Natural killer cell treated with Interleukin-12 subunit alpha and Interleukin-12 subunit beta and Interleukin-15 and Interleukin-18, amount 100 ng/mL, for 72 hours (primary cell): ENCODE data around the gene LHX2. TPM values are rescaled to one million over a fixed set of nuclear protein-coding genes. Genes with fewer than 3 reads are reported as not detected.
A peak's percentile ranks its signal among the peaks of the same experiment; 100 is the strongest.
"Not testable (repeated sequence)": the region's sequence is repeated elsewhere in the genome, so short reads cannot be mapped to it uniquely, and the experiment has no call there.

ENCODE experiments used
- ATAC-seq, 2 donors: fragments of 150-1000 bp; cut with Tn5 transposase in 1 of 2; sonication (Bioruptor Pico), chemical (Tn5 transposase) in 1 of 2; 2 replicates each; pipeline ENCODE4 v1.10.0; 2021
- DNase-seq: peaks from one replicate; pipeline ENCODE4 v3.0.0; 2022; ENCODE audit warnings: low spot score
- H3K27ac Mint-ChIP-seq, 2 donors: 1 replicate in 1 of 2; 2 replicates in 1 of 2; pipeline ENCODE4 v1.8.0; 2022; ENCODE audit warnings: mixed read lengths in 2 of 2, mild to moderate bottlenecking in 1 of 2, moderate library complexity in 1 of 2
- H3K27me3 Mint-ChIP-seq, 2 donors: 1 replicate in 1 of 2; 2 replicates in 1 of 2; pipeline ENCODE4 v1.8.0; 2022; ENCODE audit warnings: mixed read lengths in 2 of 2
- H3K36me3 Mint-ChIP-seq: one replicate; pipeline ENCODE4 v1.8.0; 2022; ENCODE audit warnings: mixed read lengths
- H3K4me1 Mint-ChIP-seq, 2 donors: 1 replicate in 1 of 2; 2 replicates in 1 of 2; pipeline ENCODE4 v1.8.0; 2022; ENCODE audit warnings: low read depth in 2 of 2, mixed read lengths in 2 of 2, mild to moderate bottlenecking in 1 of 2
- H3K4me3 Mint-ChIP-seq: one replicate; pipeline ENCODE4 v1.8.0; 2022; ENCODE audit warnings: mixed read lengths
- H3K9me3 Mint-ChIP-seq: 2 replicates; pipeline ENCODE4 v1.8.0; 2022; ENCODE audit warnings: mixed read lengths
- total RNA-seq, 2 donors: library from RNA; stranded (reverse); gene quantifications; one replicate each; pipeline ENCODE4 v1.2.3, GENCODE V29; 2022

Gene LHX2
- total RNA-seq, 2 donors from 2014 or later, result not detected

DNA sequence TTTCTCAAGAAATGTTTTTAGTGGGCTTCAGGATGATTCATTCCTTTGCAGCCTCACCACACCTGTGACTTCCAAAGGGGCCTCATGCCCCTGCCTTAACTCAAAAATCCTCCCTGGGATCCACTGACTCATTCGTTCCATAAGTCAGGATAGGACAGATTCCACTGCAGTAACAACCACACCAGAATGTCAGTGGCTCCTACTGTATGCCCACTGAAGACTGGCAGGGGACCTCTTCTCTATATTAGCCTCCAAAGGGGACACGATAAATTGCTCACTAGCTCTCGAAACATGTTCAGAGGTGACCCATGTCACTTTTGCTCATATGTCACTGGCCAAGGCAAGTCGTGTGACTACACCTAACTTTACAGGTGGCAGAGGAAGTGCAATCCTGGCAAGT lies 25.7 kb upstream of the LHX2 start:
- Mint-ChIP-seq H3K27ac (no peak overlapping the region), H3K4me3 (no peak overlapping the region), H3K9me3 (no peaks in the 10 kb centered on the region), H3K36me3 (no peaks in the 10 kb centered on the region), H3K27me3 (peaks cover 48 to 66% of the 10 kb centered on the region in 2 donors), H3K4me1 (no peaks in the 10 kb centered on the region)
- DNase-seq (no peak), ATAC-seq (no peak)

- H3K27me3 Mint-ChIP-seq, result peaks cover 47 to 60% of the 10 kb centered on the region in 2 donors
- ATAC-seq (no peak), DNase-seq (no peak)
- H3K4me3 Mint-ChIP-seq, result no peak overlapping the region
- H3K9me3 Mint-ChIP-seq, result no peaks in the 10 kb centered on the region
- no peaks in the 10 kb centered on the region for H3K36me3 Mint-ChIP-seq
- H3K27ac Mint-ChIP-seq, result no peak overlapping the region
- H3K4me1 Mint-ChIP-seq, result no peaks in the 10 kb centered on the region
Observed at GRCh38 chr9:123990427-123990826, 21.1 kb upstream of the LHX2 start.

DNA sequence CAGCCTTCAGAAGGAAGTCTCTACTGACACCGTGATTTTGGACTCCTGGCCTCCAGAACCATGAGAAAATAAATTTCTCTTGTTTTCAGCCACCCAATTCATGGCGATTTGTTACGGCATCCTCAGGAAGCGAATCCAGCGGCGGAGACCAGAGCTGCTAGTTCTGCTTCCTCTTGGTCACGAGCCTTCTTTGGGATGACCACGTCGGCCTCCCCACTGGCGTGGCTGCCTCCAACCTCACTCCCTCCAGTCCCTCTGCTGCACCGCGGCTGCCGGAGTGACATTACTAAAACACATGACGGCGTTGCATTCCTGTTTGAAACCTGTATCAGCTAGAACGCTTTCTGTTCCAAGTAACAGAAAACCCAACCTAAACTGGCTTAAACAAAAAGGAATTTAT lies 18.9 kb upstream of the LHX2 start:
- Mint-ChIP-seq H3K27me3 (peaks cover 40 to 58% of the 10 kb centered on the region in 2 donors), H3K4me1 (peaks cover 10 to 12% of the 10 kb centered on the region in 2 donors)
- not testable (repeated sequence) for H3K27ac Mint-ChIP-seq, DNase-seq, ATAC-seq, H3K9me3 Mint-ChIP-seq, H3K4me3 Mint-ChIP-seq, H3K36me3 Mint-ChIP-seq

DNA sequence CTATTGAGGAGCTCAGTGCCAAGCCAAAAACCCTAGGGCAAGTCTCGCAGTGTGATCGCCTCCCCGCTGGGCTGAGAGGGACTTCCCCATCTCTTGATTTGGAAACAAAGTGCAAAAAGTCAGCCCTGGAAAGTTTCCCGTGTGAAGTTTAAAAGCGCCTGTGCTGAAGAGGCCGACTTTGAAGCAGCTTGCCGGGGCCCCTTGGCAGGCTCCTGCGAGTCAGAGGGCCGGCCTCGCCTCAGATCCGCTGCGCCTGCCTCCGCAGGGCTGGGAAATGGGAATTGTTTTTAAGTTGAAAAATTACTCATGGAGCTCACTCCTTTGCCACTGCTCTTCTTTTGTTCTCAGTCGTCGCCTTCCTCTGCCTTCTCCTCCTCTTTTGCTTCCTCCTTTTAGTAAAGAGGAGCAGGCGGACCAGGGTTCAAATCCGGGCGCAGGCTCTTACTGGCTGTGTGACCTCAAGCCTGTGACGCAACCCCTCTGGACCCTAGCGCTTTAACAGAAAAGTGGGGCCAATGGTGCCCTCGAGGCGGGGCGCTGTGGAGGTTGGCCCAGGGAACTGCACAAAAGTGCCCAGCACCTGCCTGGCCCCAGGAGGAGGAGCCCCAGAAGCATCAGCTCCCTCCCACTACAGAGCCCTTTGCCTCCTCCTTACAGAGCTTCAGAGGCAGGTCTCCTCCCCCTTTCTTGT lies 14.7 kb upstream of the LHX2 start:
- Mint-ChIP-seq H3K36me3 (peaks cover 12% of the 10 kb centered on the region), H3K4me1 (peaks cover 31 to 32% of the 10 kb centered on the region in 2 donors), H3K27ac (no peak overlapping the region), H3K27me3 (peaks cover 55 to 75% of the 10 kb centered on the region in 2 donors), H3K9me3 (no peaks in the 10 kb centered on the region), H3K4me3 (peak overlapping the region; percentile 96)
- peak; percentile 64 to 84 for ATAC-seq
- DNase-seq, result peak; percentile 53

DNA sequence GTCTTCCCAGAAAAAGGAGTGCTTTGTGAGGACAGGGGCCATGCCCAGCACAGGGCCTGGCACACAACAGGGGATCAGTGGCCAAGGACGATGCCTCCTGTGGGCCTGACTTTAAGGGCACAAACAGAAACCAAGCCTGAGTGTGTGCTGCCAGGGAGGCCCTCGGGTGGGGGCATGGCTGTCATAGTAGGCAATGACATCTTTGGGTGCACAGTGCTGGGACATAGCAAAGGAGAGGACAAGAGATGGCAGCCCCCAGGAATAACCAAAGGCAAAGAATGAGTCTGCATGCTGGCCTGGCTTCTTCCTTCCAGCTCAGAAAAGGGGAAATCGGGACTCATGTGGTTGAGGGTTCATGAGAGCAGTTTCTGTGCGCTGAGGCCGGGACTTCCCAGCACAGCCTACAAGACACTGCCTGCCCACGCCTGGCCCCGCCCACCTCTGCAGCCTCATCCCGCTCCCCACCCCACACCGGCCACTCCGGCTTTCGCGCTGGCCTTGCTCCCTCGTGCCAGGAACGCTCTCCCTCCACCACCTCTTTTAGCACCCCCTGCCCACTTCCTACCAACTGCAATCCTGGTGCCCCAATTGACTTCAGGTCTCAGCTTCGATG lies 13.8 kb upstream of the LHX2 start:
- Mint-ChIP-seq H3K4me1 (peaks cover 31 to 32% of the 10 kb centered on the region in 2 donors), H3K27me3 (peaks cover 62 to 84% of the 10 kb centered on the region in 2 donors), H3K9me3 (no peaks in the 10 kb centered on the region), H3K27ac (no peak overlapping the region), H3K36me3 (peaks cover 12% of the 10 kb centered on the region), H3K4me3 (peak overlapping the region; percentile 96)
- ATAC-seq (peak; percentile 65 to 69), DNase-seq (peak; percentile 68)

DNA sequence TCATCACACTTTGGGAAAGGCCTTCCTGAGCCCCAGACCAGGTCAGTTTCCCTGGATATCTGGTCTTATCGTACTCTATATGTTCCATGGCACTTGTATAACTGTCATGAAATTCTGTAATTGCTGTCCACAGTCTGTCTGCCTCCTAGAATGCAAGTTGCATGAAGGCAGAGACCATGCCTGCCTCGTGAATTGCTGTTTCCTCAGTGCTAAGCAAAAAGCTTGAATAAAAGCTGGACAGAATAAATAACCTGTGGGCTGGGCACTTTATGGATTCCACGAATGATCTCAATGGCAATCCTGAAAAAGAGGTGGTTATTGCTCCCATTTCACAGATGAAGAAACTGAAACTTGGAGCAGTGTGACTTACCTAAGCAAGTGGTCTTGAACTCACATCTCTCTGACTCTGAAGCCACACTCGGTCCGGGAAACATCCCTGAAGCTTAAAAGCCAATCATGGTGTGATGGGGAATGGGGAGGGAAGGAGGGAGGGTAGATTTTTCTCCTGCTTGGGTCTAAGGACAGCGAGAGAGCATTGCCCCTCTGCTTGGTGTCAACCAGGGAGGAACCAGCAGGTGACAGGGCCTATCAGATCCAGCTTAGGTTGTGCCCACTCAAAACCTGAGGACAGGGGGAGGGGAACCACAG lies 13.2 kb upstream of the LHX2 start:
- DNase-seq, result no peak
- Mint-ChIP-seq H3K4me1 (peaks cover 31 to 32% of the 10 kb centered on the region in 2 donors), H3K27me3 (peaks cover 68 to 90% of the 10 kb centered on the region in 2 donors), H3K4me3 (peak overlapping the region; percentile 96), H3K9me3 (no peaks in the 10 kb centered on the region), H3K27ac (no peak overlapping the region), H3K36me3 (peaks cover 12% of the 10 kb centered on the region)
- ATAC-seq, result no peak

DNA sequence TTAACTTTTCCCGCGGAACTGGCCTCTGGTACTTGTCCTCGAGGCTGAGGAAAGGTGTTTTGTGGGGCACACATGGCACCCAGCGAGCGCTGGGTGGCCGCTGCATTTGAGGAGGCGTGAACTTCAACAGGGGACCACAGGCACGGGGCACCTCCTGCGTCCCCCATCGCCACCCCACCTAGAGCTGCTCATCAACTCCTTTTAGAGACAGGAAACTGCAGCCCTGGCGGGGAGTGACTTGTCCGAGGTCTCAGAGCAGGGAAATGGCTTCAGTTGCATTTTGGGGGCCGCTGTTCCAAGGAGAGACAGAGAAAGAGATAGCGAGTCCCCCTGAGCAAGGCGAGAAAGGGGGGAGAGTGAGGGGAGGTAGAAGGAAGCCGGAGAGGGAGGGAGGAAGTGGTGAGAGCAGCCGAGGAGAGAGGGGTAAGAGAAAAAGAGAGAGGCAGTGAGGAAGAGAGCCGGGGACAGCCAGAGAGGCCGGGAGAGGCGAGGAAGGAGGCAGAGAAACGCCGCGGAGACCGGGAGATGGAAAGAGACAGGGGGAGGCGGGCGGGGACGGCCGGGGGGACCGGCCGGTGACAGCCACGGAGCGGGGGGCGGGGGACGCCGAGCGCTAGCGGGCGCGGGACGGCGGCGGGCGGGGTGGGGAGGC lies 12.5 kb upstream of the LHX2 start:
- DNase-seq (no peak), ATAC-seq (no peak)
- Mint-ChIP-seq H3K9me3 (no peaks in the 10 kb centered on the region), H3K27me3 (peaks cover 70 to 90% of the 10 kb centered on the region in 2 donors), H3K4me3 (peak overlapping the region; percentile 96), H3K4me1 (peaks cover 31 to 35% of the 10 kb centered on the region in 2 donors), H3K27ac (no peak overlapping the region), H3K36me3 (peaks cover 12% of the 10 kb centered on the region)

DNA sequence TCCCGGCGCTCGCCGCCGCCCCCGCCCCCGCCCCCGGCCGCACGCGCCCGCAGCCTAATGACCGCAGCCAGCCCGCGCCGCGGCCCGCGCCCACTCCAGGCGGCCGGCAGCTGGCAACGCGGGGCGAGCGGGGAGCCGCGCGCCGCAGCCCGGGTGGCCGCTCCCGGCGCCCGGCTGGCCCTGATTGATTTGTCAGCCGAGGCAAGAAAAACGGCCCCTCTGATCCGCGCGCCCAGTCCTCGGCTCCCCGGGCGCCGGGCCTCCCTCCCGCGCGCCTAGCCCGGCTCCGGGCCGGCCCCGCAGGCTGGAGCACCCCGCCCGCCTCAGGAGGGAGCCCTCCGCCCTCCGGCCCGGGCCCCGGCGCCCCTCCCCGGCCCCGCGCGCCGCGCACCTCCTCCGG lies 11.9 kb upstream of the LHX2 start:
- H3K36me3 Mint-ChIP-seq, result peaks cover 12% of the 10 kb centered on the region
- H3K27me3 Mint-ChIP-seq, result peaks cover 67 to 90% of the 10 kb centered on the region in 2 donors
- peaks cover 31 to 35% of the 10 kb centered on the region in 2 donors for H3K4me1 Mint-ChIP-seq
- no peak overlapping the region for H3K27ac Mint-ChIP-seq
- no peak overlapping the region for H3K4me3 Mint-ChIP-seq
- ATAC-seq, result no peak
- no peak for DNase-seq
- no peaks in the 10 kb centered on the region for H3K9me3 Mint-ChIP-seq

- Mint-ChIP-seq H3K27ac (no peak overlapping the region), H3K27me3 (peaks cover 66 to 90% of the 10 kb centered on the region in 2 donors), H3K9me3 (no peaks in the 10 kb centered on the region), H3K4me3 (peak overlapping the region; percentile 75), H3K4me1 (peaks cover 31 to 35% of the 10 kb centered on the region in 2 donors), H3K36me3 (peaks cover 12% of the 10 kb centered on the region)
- DNase-seq (no peak), ATAC-seq (no peak)
Observed at GRCh38 chr9:124000161-124000783, 11.3 kb upstream of the LHX2 start.

GRCh38 chr9:124000784-124001457 lies 10.6 kb upstream of the LHX2 start:
- peaks cover 31 to 35% of the 10 kb centered on the region in 2 donors for H3K4me1 Mint-ChIP-seq
- H3K4me3 Mint-ChIP-seq, result peak overlapping the region; percentile 75
- H3K9me3 Mint-ChIP-seq, result no peaks in the 10 kb centered on the region
- H3K27me3 Mint-ChIP-seq, result peaks cover 66 to 90% of the 10 kb centered on the region in 2 donors
- DNase-seq (no peak), ATAC-seq (no peak)
- H3K36me3 Mint-ChIP-seq, result peaks cover 12% of the 10 kb centered on the region
- H3K27ac Mint-ChIP-seq, result no peak overlapping the region

- Mint-ChIP-seq H3K36me3 (peaks cover 12% of the 10 kb centered on the region), H3K4me1 (peaks cover 31 to 35% of the 10 kb centered on the region in 2 donors), H3K4me3 (no peak overlapping the region), H3K27ac (no peak overlapping the region), H3K9me3 (no peaks in the 10 kb centered on the region), H3K27me3 (peaks cover 68 to 91% of the 10 kb centered on the region in 2 donors)
- DNase-seq (peak; percentile 26), ATAC-seq (no peak)
Observed at GRCh38 chr9:124001458-124001799, 10.1 kb upstream of the LHX2 start.

DNA sequence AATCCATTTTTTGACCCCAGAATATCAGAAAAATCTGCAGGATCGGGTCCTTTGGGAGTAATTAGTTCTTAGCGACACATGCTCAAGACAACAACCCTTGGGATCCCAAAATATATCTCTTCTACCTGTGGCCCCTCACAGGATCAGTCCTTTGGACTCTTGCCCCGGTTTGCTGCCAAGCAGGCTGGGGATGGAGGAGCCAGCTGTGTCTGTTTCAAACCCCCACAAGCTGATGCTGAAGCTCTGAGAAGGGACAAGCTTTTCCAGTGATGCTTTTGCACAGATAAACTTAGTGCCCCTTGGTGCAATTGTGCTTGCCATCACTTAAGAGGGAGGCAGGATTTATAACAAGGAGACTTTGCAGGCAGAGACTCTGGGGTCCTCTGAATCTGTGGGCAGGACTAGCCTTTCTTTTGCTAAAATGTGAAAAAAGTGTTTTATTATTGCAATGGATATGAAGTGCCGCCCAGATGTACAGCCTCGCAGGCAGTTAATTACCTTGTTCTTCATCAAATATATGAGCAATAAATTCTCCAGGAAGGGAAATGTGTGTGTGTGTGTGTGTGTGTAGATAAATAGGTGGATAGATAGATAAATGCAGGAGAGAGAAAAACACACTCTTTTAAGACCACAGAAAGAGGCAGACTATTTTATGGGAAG lies 9.6 kb upstream of the LHX2 start:
- Mint-ChIP-seq H3K27ac (no peak overlapping the region), H3K4me1 (peaks cover 28 to 30% of the 10 kb centered on the region in 2 donors), H3K4me3 (no peak overlapping the region), H3K9me3 (no peaks in the 10 kb centered on the region), H3K36me3 (peaks cover 12% of the 10 kb centered on the region), H3K27me3 (peaks cover 73 to 95% of the 10 kb centered on the region in 2 donors)
- ATAC-seq (no peak), DNase-seq (peak; percentile 47)
